GM12891 (cell line): ENCODE results near the gene RMND5B.
"Not testable (repeated sequence)": the region's sequence is repeated elsewhere in the genome, so short reads cannot be mapped to it uniquely, and the experiment has no call there.

Source experiments
- DNase-seq: peaks from one replicate; pipeline ENCODE4 v3.0.0; 2011; ENCODE audit warnings: low spot score; ENCODE audit not compliant: insufficient read length
- FAIRE-seq: peaks from 2 replicates; lab custom pipeline; 2011; peaks lifted over from hg19 to GRCh38; lab: Jason Lieb, UNC
- PAX5 ChIP-seq: IDR thresholded peaks from 2 replicates; pipeline ENCODE4 v1.6.1; 2011; ENCODE audit warnings: low read length, moderate library complexity, mild to moderate bottlenecking; ENCODE audit not compliant: insufficient read depth, severe bottlenecking
- POLR2A ChIP-seq: IDR thresholded peaks from 2 replicates; pipeline ENCODE4 v1.6.1; 2011; ENCODE audit warnings: low read depth, low read length, control low read depth
- POLR2AphosphoS5 ChIP-seq: IDR thresholded peaks from 2 replicates; pipeline ENCODE4 v1.6.1; 2011; ENCODE audit warnings: low read depth, low read length, control low read depth
- POU2F2 ChIP-seq: IDR thresholded peaks from 2 replicates; pipeline ENCODE4 v1.6.1; 2011; ENCODE audit warnings: low read depth, mild to moderate bottlenecking, control low read depth, low read length, moderate library complexity
- SPI1 ChIP-seq: IDR thresholded peaks from 2 replicates; pipeline ENCODE4 v1.6.1; 2011; ENCODE audit warnings: low read depth, low read length, control low read depth
- TAF1 ChIP-seq: IDR thresholded peaks from 2 replicates; pipeline ENCODE4 v1.6.1; 2011; ENCODE audit warnings: low read depth, low read length, control low read depth

The RMND5B gene

GRCh38 chr5:178189433-178189832, 58.6 kb downstream of the RMND5B start:
- FAIRE-seq, result no peak
- TF ChIP-seq POU2F2, result no peak
- no peak for TF ChIP-seq PAX5
- TF ChIP-seq TAF1, result no peak
- no peak for TF ChIP-seq POLR2AphosphoS5
- no peak for TF ChIP-seq POLR2A
- no peak for TF ChIP-seq SPI1
- DNase-seq, result no peak

- DNase-seq (no peak), FAIRE-seq (no peak)
- TF ChIP-seq TAF1 (no peak), POLR2A (no peak)
These were observed 60.8 kb downstream of the RMND5B start for GRCh38 chr5:178191661-178192060.

GRCh38 chr5:178192244-178192643, 61.4 kb downstream of the RMND5B start:
- no peak for TF ChIP-seq TAF1
- no peak for TF ChIP-seq POU2F2
- no peak for TF ChIP-seq POLR2A
- TF ChIP-seq SPI1, result no peak
- TF ChIP-seq PAX5, result no peak
- no peak for TF ChIP-seq POLR2AphosphoS5
- FAIRE-seq (no peak), DNase-seq (no peak)

- TF ChIP-seq PAX5, result no peak
- TF ChIP-seq POLR2A, result no peak
- TF ChIP-seq POLR2AphosphoS5, result no peak
- no peak for TF ChIP-seq POU2F2
- no peak for TF ChIP-seq TAF1
- no peak for TF ChIP-seq SPI1
- DNase-seq, result no peak
These were observed 62.0 kb downstream of the RMND5B start for GRCh38 chr5:178192787-178193186.

GRCh38 chr5:178193251-178193809, 62.5 kb downstream of the RMND5B start:
- FAIRE-seq (no peak), DNase-seq (no peak)
- TF ChIP-seq POLR2AphosphoS5 (no peak), POU2F2 (no peak), SPI1 (no peak), TAF1 (no peak), PAX5 (no peak), POLR2A (no peak)

More at GRCh38 chr5:178192787-178193186, 62.0 kb downstream of the RMND5B start:
- FAIRE-seq, result no peak

- FAIRE-seq (no peak), DNase-seq (no peak)
- TF ChIP-seq POLR2AphosphoS5 (no peak), POU2F2 (no peak), SPI1 (no peak), POLR2A (no peak), PAX5 (no peak), TAF1 (no peak)
These were observed 63.2 kb downstream of the RMND5B start for GRCh38 chr5:178194026-178194425.

- DNase-seq (no peak), FAIRE-seq (no peak)
- no peak for TF ChIP-seq POU2F2
- TF ChIP-seq POLR2AphosphoS5, result no peak
- TF ChIP-seq TAF1, result no peak
- no peak for TF ChIP-seq SPI1
- TF ChIP-seq PAX5, result no peak
- TF ChIP-seq POLR2A, result no peak
These were observed 65.5 kb downstream of the RMND5B start for GRCh38 chr5:178196281-178196812.

- peak; percentile 9 for FAIRE-seq
- TF ChIP-seq POLR2AphosphoS5, result no peak
- TF ChIP-seq POLR2A, result no peak
- TF ChIP-seq SPI1, result no peak
- TF ChIP-seq PAX5, result no peak
- no peak for TF ChIP-seq POU2F2
- no peak for TF ChIP-seq TAF1
- no peak for DNase-seq
These were observed 66.2 kb downstream of the RMND5B start for GRCh38 chr5:178196986-178197385.

- FAIRE-seq, DNase-seq: not testable (repeated sequence)
These were observed 67.3 kb downstream of the RMND5B start for GRCh38 chr5:178198151-178198550.

- TF ChIP-seq SPI1, result no peak
- no peak for TF ChIP-seq TAF1
- no peak for TF ChIP-seq POLR2A
- no peak for TF ChIP-seq POLR2AphosphoS5
- TF ChIP-seq PAX5, result no peak
- no peak for TF ChIP-seq POU2F2
- DNase-seq, result no peak
- FAIRE-seq, result no peak
These were observed 67.9 kb downstream of the RMND5B start for GRCh38 chr5:178198706-178199105.
